Skeletal muscle cell (primary cell): ENCODE measurements around the gene SPARC.

ENCODE experiments used
- DNase-seq: peaks from one replicate; pipeline ENCODE4 v3.0.0-alpha.2; 2010; ENCODE audit warnings: low read depth
- H3K4me3 ChIP-seq: 2 replicates; pipeline ENCODE4 v1.5.1; 2011; ENCODE audit warnings: low read depth, mild to moderate bottlenecking, control low read depth, low read length, moderate library complexity

Gene SPARC

DNA sequence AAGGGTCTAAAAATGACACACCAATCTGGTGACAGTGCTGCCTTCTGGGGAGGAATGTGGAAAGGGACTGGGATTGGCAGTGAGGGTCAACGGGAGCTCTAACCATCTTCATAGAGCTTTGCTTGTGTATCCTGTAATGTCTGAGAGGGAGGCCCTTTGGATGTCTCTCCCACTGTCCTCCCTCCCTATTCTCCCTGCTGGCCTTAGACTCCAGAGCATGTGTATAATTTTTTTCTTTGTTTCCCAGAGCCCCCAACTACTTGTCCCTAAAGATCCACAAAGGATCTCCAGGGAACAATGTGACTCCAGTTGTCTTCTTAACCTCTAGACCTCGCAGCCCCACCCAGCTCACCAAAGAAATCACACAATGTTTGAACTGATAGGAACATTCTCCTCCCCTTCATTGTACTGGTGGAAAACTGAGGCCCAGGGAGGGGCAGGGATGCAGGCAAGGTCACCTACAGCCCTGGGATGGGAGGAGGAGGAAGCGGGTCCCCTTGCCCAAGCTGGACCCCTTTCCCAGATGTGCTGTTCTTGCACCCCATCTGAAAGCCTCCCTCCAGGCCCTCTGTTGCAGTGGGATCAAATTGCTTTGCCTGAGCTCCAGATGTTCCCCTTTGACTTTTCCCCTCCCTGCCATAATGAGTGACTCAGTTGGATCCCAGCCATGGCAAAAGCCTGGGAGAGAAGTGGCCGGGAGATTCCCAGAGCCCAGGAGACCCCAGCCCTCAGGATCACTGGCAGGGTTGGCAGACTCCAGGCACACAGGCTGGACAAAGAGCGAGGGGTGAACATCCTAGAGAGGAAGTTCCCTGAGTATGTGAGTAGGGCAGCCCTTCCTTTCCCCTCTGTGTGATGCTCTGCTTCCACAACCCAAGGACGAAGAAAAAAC lies 21.8 kb downstream of the SPARC start:
- no peak overlapping the region for H3K4me3 ChIP-seq
- DNase-seq = peak; percentile 66

DNA sequence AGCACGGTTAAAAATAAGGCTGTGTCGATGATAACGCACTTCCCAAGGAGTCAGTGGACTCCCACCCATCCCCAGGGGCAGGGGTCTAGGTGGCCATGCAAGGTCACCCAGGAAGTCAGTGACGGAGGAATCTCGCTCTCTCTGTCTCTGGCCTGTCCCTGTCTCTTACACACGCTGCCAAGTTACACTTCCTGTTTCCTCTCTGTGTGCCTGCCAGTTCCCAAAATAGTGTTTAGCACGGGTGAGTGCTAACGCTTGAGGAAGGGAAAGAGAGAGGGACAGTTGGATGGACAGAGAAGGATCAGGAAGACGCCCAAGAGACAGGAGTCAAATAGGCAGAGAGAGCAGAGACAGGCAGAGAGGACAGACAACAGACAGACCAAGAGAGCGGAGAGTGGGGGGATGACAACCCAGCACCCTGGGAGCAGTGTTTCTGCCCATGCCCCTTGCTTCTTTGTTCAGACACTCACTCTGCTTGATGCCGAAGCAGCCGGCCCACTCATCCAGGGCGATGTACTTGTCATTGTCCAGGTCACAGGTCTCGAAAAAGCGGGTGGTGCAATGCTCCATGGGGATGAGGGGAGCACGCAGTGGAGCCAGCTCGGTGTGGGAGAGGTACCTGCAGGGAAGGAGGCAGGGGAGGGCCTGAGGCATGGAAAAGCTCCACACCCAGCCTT lies 23.0 kb downstream of the SPARC start:
- no peak overlapping the region for H3K4me3 ChIP-seq

DNA sequence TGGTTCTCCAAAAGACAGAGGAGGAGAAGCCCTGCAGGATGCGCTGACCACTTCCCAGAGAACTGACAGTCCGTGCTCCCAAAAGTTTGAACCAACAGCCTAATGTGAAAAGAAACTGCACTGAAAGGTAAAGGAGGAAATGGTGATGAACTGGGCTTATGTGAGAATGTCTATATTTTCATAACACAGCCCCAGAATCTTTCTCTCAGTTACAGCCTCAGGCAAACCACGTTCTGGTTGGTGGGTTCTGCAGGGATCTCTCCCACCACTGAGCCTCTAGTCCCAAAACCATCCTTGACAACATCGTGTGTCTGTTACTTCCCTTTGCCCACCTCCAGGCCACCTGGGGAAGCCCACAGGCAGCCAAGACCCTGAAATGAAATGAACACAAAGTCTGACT lies 23.9 kb downstream of the SPARC start:
- DNase-seq = no peak
- H3K4me3 ChIP-seq = no peak overlapping the region

More for the DNA sequence above, 23.0 kb downstream of the SPARC start:
- no peak for DNase-seq

DNA sequence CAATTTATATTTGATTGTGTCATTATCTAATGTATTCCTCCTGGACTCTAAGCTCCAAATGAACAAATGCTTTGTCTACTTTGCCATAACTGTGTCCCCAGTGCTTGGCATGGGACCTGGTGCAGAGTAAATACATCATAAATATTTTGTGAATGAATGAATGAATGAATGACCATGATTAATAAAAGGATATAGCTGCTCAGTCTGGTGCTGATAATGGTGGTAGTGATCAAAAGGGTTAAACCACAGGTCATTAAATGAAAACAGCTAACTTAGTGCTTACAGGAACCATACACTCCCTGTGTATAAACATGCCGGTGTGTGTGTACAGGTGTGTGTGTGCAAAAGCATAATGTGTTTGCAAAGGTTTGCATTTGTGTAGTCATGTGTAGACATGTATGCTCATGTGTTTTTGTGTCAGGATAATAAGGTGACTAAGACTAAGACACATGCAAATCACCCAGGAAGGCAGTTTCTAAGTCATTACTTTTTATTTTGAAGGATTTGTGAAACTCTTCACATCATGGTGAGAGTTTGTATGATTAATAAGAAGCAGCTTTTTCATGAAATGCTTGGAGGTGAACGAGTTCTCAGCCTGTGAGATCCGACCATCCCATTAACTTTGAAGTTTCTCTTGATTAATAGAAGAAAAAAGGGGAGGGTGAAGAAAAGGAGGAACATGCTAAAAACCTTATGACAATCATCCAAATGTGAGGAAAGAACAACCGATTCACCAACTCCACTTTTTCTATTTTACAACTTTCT lies 24.6 kb downstream of the SPARC start:
- H3K4me3 ChIP-seq = no peak overlapping the region
- DNase-seq = no peak

DNA sequence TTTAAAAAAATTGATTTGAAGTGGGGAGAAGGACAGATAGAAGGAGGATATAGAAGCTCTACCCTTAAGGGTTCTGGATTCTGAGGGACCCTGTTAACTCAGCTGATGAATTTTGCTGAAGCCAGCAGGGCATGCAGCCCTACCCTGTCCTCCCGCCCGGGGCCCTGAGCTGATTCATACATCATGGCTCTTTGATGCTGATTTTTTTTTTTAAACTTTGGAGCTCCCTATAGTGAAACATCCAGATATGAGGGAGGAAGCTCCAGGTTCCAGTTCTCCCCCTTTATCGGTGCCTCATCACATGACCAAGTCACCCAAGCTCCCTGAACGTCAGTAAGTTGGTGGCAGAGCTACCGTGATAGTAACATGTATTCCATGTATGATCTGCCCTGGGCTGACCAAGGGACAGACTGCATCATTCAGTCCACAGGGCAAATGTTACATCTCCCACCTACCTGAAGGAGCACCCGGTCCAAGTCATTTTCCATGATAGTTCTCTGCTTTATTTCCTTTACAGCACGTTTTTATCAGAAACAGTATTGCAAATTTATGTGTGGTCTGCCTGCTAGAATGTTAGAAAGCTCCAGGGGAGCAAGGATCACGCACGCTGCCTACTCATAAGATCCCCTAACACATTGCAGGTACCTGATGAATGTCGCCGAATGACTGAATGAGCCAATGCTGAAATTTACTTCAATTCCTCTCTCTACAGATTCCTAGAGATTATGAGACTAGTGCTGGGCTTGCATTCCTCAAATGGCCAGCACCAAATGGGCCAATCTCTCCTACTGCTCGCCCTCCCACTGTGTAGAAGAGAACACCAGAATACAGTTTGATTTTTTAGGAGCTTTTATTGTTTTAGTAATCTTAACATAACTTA lies 25.9 kb downstream of the SPARC start:
- no peak overlapping the region for H3K4me3 ChIP-seq
- DNase-seq = no peak

DNA sequence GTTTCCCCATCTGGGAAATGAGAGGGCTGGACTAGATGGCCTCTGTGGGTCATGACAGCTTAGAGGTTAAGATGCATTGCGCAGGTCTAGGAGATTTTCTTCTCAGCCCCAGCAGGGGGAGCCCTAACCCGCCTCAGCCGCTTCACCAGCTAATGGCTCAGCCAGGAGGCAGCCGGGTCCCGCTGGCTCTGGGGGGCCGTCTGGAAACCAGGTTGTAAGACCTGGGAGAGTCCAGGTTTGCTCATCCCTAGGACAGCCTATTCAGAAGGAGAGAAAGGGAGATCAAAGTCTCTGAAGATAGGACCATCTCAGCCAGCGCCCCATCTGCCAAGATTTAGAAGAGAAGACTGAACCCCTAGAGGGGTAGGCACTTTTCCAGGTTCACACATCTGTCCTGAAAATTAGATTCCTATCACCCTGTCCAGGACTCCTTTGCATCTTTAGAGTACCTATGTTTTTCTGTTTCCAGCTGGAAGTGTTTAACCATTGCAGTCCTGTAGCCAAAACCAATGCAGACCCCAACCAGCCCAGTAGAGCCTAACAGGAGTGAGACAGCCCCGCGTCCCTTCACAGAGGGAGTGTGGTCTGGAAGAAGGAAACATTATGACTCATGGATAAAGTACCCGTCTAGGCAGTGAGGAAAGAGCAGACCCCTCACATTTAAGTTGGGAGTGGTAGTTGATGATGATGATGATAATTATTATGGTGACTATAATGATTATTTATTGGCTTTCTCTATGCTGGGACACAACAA lies 27.5 kb downstream of the SPARC start:
- no peak overlapping the region for H3K4me3 ChIP-seq
- DNase-seq = no peak

DNA sequence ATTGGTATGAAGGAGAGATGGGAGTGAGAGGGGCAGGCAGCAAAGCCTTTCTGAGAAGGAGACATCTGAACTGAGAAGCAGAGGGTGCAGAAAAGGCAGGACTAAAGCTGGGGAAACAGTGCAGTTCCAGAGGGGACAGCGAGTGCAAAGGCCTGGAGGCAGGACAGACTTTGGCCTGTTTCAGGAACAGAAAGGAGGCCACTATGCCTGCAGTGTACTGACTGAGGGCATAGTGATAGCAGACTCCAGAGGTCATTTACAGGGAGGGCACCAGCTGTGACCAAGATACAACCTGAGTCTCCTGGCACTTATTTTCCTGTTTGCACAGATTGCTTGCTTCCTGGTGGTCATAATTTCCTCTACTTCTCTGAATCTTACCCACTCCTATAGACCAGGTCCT lies 29.6 kb downstream of the SPARC start:
- H3K4me3 ChIP-seq = no peak overlapping the region
- DNase-seq = no peak

DNA sequence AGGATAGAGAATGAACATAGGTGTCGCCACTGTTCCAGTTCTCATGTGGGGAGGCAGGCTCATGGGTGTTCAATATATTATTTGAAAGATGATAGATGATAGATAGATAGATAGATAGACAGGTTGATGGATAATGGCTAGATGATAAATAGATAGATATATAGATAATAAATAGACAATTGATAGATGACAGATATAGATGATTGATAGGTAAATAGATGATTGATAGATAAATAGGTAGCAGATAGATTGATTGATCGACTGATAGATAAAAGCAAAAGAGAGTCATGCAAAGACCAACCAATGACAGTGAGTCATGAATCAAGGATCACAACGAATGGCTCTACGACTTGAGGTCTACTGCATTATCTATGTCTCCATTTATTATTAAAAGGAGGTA lies 30.4 kb downstream of the SPARC start:
- DNase-seq = no peak
- no peak overlapping the region for H3K4me3 ChIP-seq

DNA sequence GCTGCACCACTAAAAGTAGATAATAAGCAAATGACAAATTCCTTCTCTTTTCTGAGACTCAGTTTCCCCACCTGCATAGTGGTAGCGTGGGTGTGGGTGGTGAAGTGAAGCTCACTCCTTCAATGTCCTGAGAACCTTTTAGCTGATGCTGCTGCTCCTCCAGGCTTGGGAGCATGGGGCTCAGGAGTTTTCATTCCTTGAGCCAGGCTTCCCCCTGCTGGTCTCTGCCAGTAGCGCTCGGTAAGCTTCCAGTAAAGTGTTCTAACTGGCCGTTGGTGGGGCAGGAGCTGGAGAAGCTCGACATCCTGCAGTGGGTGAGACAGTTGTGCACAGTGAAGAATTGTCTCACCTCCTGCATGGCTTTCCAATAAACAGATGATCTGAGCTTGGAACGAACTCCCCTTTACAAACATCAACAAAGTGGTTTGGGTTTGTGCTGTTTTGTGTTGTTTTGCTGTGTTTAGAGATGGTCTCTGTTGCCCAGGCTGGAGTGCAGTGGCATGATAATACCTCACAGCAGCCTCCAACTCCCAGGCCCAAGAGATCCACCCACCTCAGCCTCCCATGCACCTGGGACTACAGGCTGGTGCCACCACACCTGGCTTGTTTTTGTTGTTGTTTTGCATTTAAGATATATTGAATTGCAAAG lies 34.6 kb downstream of the SPARC start:
- no peak overlapping the region for H3K4me3 ChIP-seq
- no peak for DNase-seq

DNA sequence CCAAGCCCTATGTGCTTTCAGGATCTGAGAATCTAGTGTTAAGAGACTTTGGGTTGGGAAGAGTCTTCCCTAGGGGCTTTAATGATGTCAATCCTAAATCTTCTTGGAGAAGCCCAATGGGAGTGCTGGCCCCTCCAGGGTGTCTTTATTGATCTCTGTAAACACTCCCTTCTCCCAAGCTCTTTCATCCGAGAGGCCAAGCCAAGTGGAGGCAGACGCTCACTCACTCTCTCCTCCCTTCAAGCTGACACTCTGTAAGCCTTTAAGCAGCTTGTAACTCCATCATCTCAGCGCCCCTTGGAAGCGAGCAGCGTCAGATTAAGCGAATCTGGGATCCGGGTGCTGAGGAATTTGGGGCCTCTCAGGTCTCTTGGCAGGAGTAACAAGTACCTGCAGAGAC lies 37.7 kb downstream of the SPARC start:
- no peak overlapping the region for H3K4me3 ChIP-seq
- no peak for DNase-seq

DNA sequence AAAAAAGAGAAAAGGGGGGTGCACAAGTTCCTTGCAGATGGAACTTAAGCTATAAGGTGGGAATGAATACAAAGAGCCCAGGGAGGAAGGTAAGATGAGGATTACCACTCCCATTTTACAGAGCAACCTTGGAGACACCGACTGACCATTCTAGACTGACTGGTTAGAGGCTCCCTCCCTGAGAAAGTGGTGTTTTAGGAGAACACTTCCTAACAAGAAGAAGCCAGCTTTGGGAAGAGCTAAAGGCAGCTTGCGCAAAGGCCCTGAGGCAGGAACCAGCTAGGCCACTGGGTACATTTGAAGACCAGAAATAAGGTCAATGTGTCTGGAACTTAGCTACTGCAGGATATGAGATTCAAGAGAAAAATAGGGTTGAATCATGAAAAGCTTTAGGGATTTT lies 38.6 kb downstream of the SPARC start:
- no peak for DNase-seq
- no peak overlapping the region for H3K4me3 ChIP-seq

DNA sequence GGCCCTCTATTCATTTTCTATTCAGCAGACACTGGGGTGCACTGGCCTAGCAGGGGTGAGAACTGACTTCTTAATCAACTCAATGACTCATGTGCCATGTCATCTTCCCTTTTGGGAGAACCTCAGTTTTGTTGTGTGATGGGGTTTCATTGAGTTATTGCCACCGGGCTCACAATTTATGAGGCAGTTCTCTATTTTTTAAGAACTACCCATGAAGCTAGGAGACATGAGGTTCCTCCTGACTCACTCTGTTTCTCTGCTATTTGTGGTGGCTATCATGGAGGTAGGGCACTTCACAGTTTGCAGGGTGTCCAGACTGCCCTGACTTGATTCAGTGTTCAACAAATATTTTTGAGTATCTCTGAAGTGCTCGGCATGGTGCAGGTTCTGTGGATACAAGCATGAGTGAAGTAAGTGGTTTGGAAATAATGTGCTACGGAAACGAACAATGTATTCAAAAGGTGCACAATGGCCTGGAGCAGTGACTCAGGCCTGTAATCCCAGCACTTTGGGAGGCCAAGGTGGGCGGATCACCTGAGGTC lies 39.3 kb downstream of the SPARC start:
- no peak overlapping the region for H3K4me3 ChIP-seq
- no peak for DNase-seq

DNA sequence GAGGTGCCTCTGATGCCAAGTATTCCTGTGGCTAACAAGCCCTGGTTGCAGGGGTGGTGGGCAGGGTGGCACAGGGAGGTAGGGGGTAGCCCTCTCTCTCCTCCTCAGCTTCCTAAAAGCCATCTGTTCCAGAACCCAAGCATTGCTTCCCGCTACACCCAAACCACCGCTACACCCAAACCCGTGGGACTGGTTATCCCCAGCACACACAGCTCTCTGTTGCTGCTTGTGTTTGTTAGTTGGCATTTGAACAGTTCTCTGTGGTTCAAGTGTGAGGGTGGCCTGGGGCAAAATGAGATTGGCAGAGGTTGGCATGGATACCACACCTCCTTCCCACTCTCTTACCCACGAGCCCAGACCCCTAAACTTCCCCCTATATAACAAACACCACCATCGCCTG lies 40.4 kb downstream of the SPARC start:
- DNase-seq = no peak
- no peak overlapping the region for H3K4me3 ChIP-seq

DNA sequence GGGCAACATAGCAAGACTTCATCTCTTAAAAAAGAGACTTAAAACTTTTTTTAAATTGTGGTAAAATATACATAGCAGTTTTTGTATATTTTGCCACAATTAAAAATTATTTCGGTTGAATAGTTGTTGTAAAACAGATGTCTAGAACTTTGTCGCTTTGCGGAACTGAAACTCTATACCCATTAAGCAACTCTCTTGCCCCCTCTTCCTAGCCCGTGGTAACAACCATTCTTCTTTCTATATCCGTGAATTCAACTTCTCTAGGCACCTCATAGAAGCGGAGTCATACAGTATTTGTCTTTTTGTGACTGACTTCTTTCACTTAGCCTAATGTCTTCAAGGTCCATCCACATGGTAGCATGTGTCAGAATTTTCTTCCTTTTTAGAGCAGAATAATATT lies 43.3 kb downstream of the SPARC start:
- no peak for DNase-seq
- no peak overlapping the region for H3K4me3 ChIP-seq

DNA sequence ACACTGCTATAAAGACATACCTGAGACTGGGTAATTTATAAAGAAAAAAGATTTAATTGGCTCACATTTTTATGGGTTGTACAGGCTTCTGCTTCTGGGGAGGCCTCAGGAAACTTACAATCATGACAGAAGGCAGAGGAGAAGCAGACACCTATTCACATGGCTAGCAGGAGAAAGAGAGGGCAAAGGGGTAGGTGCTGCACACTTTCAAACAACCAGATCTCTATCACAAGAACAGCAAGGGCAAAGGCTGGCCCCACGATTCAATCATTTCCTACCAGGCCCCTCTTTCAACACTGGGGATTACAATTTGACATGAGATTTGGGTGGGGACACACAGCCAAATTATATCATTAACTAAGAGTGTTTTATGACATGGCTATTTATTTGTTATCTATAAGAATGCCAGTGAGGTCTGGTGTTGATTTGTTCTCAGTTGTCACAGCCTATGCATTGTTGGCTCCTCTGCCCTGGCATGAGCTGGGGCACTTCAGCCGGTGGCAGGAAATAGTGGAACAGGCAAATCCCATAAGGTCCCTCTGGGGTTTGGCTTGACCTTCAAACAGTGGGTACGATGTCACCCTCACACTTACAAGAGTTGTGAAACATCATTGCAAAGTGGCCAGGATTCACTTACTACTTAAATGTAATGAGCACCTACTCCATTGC lies 44.1 kb downstream of the SPARC start:
- no peak overlapping the region for H3K4me3 ChIP-seq
- DNase-seq = no peak

DNA sequence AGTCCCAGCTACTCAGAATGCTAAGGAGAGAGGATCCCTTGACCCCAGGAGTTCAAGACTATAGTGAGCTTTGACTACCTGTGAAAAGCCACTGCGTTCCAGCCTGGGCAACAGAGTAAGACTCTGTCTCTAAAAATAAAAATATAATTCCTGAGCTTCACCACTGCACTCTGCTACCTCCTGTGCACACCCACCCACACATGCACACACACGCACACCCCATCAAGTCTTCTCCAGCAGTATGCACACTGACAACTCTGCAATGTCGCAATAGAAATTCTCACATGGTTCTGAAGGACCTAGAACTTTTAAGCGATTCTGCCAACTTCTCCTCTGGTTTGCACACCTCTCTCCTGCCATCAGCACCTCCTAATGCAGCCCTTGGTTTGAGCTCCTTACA lies 48.1 kb downstream of the SPARC start:
- H3K4me3 ChIP-seq = no peak overlapping the region
- no peak for DNase-seq

DNA sequence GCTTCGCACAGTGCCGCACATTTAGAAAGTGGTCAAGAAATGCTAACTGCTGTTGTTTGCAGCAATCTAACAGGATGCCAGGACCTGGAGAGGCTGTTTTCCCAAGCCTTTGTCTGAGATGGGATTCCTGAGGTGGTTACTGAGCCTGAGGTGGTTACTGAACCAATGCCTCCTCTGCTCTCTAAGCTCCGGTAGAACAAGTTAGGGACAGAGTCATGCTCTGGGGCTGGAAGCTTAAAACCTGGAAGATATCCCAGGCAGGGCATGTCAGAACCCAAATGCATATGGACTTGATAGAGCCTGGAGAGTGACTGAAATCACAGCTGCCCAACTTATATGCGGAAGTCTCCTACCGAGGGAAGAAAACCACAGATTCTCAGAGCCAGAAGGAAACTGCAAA lies 49.0 kb downstream of the SPARC start:
- no peak overlapping the region for H3K4me3 ChIP-seq

More for the DNA sequence above, 49.0 kb downstream of the SPARC start:
- no peak for DNase-seq
